ENCODE measurements around the gene CST9L.

- no peak for TF ChIP-seq POLR2A (IDR thresholded peaks at IDR 0.05; ENCODE audit: low read length)
- TF ChIP-seq GATA1 (IDR thresholded peaks at IDR 0.05; ENCODE audit: low read depth, low read length): no peak
These were observed 53.4 kb downstream of the CST9L start for GRCh38 chr20:23514848-23515247.

Data from erythroblast (primary cell).